BE2C (cell line): ENCODE data around the gene GRIK4.

ENCODE experiments used
- DNase-seq: peaks from one replicate; pipeline ENCODE4 v3.0.0-alpha.2; 2020
- H3K27me3 ChIP-seq: fragments of 250-450 bp; sonication (Bioruptor Pico); 2 replicates; pipeline ENCODE4 v1.5.1; 2020; ENCODE audit warnings: mild to moderate bottlenecking
- H3K36me3 ChIP-seq: fragments of 250-450 bp; sonication (Bioruptor Pico); 2 replicates; pipeline ENCODE4 v1.5.1; 2020; ENCODE audit warnings: mild to moderate bottlenecking
- H3K4me1 ChIP-seq: fragments of 250-450 bp; sonication (Bioruptor Pico); 2 replicates; pipeline ENCODE4 v1.5.1; 2020
- H3K4me3 ChIP-seq: 2 replicates; pipeline ENCODE4 v1.5.1; 2011; ENCODE audit warnings: low read depth, low read length
- H3K9me3 ChIP-seq: fragments of 250-450 bp; sonication (Bioruptor Pico); 2 replicates; pipeline ENCODE4 v1.5.1; 2020
- CTCF ChIP-seq: IDR thresholded peaks from 2 replicates; pipeline ENCODE4 v1.5.1; 2012; ENCODE audit warnings: mild to moderate bottlenecking, low read depth, low read length

GRIK4 gene

GRCh38 chr11:120603071-120603470 lies 91.5 kb downstream of the GRIK4 start:
- Histone ChIP-seq H3K36me3 (no peaks in the 10 kb centered on the region), H3K27me3 (no peaks in the 10 kb centered on the region), H3K9me3 (no peaks in the 10 kb centered on the region), H3K4me1 (no peaks in the 10 kb centered on the region), H3K4me3 (no peak overlapping the region)
- no peak for TF ChIP-seq CTCF
- no peak for DNase-seq

GRCh38 chr11:120605469-120605868 lies 93.9 kb downstream of the GRIK4 start:
- H3K4me1 ChIP-seq = no peaks in the 10 kb centered on the region
- no peaks in the 10 kb centered on the region for H3K9me3 ChIP-seq
- no peak for DNase-seq
- H3K36me3 ChIP-seq = no peaks in the 10 kb centered on the region
- TF ChIP-seq CTCF = no peak
- H3K4me3 ChIP-seq = no peak overlapping the region
- no peaks in the 10 kb centered on the region for H3K27me3 ChIP-seq

- no peak for TF ChIP-seq CTCF
- Histone ChIP-seq H3K27me3 (no peaks in the 10 kb centered on the region), H3K36me3 (no peaks in the 10 kb centered on the region), H3K4me1 (no peaks in the 10 kb centered on the region), H3K4me3 (no peak overlapping the region), H3K9me3 (no peaks in the 10 kb centered on the region)
- DNase-seq = no peak
Measured at GRCh38 chr11:120606211-120607010, 94.9 kb downstream of the GRIK4 start.

GRCh38 chr11:120608061-120608460 lies 96.5 kb downstream of the GRIK4 start:
- Histone ChIP-seq H3K27me3 (no peaks in the 10 kb centered on the region), H3K4me3 (no peak overlapping the region), H3K4me1 (no peaks in the 10 kb centered on the region; the same call in none of the 2 replicates), H3K9me3 (no peaks in the 10 kb centered on the region), H3K36me3 (no peaks in the 10 kb centered on the region)
- DNase-seq = no peak
- TF ChIP-seq CTCF = no peak

- no peaks in the 10 kb centered on the region for H3K27me3 ChIP-seq
- H3K9me3 ChIP-seq = no peaks in the 10 kb centered on the region
- TF ChIP-seq CTCF = no peak
- H3K4me1 ChIP-seq = no peaks in the 10 kb centered on the region; the same call in none of the 2 replicates
- no peak overlapping the region for H3K4me3 ChIP-seq
- no peaks in the 10 kb centered on the region for H3K36me3 ChIP-seq
- no peak for DNase-seq
Measured at GRCh38 chr11:120608760-120609211, 97.2 kb downstream of the GRIK4 start.

GRCh38 chr11:120610111-120610510 lies 98.6 kb downstream of the GRIK4 start:
- Histone ChIP-seq H3K4me1 (no peaks in the 10 kb centered on the region; the same call in none of the 2 replicates), H3K4me3 (no peak overlapping the region), H3K27me3 (no peaks in the 10 kb centered on the region), H3K9me3 (no peaks in the 10 kb centered on the region), H3K36me3 (no peaks in the 10 kb centered on the region)
- no peak for DNase-seq
- no peak for TF ChIP-seq CTCF
